GM19467 (cell line): Measurements from ENCODE around the gene POU3F2.

ENCODE experiments used
- ATAC-seq: cut with Tn5 transposase; IDR thresholded peaks from one replicate; pipeline ENCODE4 v1.9.1; 2021; ENCODE audit warnings: mild to moderate bottlenecking, moderate library complexity; ENCODE audit not compliant: unreplicated experiment

Gene POU3F2

GRCh38 chr6:98830146-98830545 is 4.2 kb upstream of the POU3F2 start:
- no peak for ATAC-seq

GRCh38 chr6:98831057-98831958 is 3.1 kb upstream of the POU3F2 start:
- no peak for ATAC-seq

GRCh38 chr6:98831959-98832283 is 2.5 kb upstream of the POU3F2 start:
- ATAC-seq, result no peak

GRCh38 chr6:98832284-98833056 is 1.9 kb upstream of the POU3F2 start:
- ATAC-seq, result no peak

DNA sequence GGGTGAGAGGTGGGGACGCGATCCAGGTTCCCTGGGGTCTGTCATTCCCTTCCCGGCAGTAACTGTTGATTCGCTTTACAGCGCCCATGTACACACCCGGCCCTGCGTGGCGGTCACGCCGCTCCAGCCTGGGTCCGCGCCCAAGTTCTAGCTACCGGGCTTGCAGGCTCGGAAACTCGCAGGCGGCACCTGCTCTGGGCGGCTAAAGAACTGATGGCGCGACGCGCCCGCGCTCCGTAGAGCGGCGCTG is 1.4 kb upstream of the POU3F2 start:
- peak; percentile 27 for ATAC-seq

- peak; percentile 28 for ATAC-seq
Observed at GRCh38 chr6:98833307-98834059, 891 bp upstream of the POU3F2 start.

- ATAC-seq, result no peak
Observed at GRCh38 chr6:98835149-98836024, 1.0 kb downstream of the POU3F2 start.

- no peak for ATAC-seq
Observed at GRCh38 chr6:98836025-98836961, 1.9 kb downstream of the POU3F2 start.

- no peak for ATAC-seq
Observed at GRCh38 chr6:98836962-98837944, 2.9 kb downstream of the POU3F2 start.

- ATAC-seq, result no peak
Observed at GRCh38 chr6:98838032-98838431, 3.7 kb downstream of the POU3F2 start.

- no peak for ATAC-seq
Observed at GRCh38 chr6:98838975-98839374, 4.6 kb downstream of the POU3F2 start.

DNA sequence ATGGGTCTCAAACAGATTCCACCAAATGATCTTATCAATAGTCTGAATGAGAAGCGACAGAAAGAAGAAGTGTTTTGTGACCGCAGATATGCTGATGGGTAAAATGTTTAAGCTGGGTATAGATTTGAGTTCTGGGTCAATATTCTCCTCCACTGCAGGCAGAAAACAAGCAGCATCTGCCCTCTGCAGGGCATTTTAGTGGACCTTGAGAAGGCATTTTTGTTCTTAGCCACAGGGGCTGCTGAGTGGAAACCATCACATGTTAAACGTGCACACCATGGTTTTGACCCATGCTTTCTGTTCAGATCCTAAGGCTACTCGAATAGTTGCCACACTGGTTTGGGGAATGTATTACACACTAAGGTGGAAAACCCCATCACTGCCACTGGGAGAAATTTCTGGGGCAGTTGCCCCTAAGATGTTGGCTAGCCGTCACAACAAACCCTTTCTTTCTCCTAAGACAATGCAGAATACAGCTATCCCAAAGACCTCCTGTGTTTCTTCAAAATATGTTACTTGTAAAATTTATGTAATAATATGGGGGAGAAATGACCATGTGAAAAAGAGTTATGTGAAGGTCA is 5.5 kb downstream of the POU3F2 start:
- no peak for ATAC-seq

DNA sequence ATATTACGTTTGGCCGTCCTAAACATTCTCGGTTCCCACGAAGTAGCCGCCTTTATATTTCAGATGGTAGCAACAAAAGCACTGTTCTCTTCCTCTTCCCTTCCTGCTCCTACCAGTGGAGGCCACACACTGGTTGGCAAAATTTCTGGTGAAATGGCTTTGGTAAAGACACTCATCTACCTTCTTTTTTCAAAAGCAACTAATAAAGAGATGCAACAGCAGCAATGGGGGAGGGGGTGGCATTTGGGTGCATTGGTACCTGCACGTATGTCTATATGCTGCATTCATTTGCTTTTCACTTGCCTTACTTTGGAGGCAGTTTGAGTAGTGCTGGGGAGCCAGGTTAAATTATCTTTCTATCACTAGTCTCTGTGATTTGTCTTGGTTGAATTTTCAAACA is 6.0 kb downstream of the POU3F2 start:
- no peak for ATAC-seq

DNA sequence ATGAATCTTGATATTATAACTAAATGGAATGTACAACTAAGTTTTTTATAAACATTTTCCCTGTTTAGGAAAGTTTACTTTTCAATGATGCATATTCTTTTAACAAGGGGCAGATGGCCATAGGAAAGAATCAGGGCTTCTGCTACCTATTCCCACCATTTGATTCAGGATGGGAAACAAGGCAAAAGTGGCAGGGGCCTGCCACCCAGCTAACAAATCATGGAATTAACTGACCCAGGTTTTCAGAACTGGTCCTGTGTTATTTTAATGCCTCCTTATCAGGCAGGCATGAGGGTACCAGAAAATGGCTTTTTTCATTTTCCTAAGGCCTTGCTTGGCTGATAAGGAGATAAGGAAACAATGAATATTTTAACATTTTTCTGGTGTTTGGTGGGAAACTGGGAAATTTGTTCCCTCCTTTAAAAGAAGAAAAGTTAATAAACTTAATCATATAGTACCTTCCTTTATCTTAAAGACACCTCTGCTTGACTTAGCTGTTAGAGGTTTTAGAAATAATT is 6.7 kb downstream of the POU3F2 start:
- no peak for ATAC-seq

DNA sequence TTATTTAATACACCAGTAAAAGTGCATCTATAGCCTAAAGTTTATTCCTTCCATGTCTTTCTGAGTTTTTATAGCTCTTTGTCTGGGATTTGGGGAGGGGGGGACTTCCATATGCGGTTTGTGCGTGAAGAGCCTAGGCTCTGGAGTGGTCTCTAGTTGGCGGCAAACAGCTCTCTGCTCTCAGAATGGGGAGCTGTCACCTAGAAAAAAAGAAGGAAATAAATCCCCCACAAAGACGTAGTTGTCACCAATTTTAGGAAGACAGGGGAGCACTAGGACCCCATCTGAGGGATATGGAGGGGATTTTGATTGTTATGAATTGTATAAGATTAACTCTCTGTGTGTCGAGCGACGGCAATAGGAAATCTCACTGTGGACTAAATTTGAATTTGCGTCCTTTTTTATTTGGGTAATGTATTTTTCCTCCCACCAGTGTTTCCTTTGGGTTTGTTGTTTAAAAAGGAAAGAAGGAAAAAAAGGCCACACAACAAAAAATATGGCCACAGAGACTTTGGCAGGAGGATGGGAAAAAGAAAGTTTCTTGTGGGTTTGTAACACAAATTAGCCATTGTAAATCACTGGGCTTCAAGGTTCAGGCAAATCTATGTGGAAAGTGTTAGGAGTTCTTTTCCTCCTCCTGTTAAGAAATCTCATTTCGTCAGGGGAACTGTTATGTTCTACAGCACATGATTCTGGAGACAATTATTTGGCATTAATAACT is 7.4 kb downstream of the POU3F2 start:
- no peak for ATAC-seq

DNA sequence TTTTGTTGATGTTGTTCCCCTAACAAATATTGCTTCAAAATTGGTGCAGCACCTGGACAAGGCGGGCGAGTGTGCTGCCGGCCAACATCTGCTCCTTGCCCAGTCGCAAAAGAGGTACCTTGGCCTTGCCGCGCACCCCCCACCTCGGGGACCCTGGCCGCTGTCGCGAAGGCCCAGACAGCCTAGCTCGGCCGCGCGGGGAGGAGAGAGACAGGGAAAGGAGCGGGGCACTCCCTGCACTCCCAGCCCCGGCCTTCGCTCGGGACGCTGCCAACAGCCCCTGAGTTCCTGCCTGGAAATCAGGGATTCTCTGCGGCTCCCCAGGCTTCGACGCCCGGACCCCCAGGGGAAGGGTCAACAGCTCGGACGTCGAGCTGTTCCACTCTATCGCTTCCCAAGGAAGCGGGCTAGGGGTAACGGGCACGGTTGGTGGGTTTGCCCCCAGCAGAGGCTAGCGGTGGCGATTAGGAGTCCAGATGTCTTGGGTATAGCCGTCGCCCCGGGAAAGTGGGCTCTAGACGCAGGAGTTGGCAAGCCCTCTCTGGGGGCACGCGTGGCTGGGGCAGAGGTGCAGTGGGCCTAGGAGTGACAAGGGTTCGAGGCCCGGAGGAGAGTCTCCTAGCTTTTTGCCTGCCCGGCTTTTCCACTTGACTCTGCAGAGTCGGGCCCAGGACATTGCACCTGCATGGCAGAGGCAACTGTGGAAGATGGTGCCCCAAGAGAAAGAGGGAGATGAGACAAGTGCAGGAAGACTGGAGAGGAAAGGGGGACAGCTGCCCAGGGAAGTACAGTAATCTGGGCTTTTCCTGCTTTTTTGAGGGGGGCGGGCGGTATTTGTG is 8.2 kb downstream of the POU3F2 start:
- no peak for ATAC-seq
